Measurements from ENCODE around the gene C19orf44. TPM values are rescaled to one million over a fixed set of nuclear protein-coding genes. Genes with fewer than 3 reads are reported as not detected.
A peak's percentile ranks its signal among the peaks of the same experiment; 100 is the strongest.

The C19orf44 gene
- total RNA-seq, 1 donor from 2014 or later = 6.4 TPM

GRCh38 chr19:16454351-16454918 lies 41.8 kb upstream of the C19orf44 start:
- Mint-ChIP-seq H3K27me3 (ENCODE audit: low read depth) (no peaks in the 10 kb centered on the region), H3K27ac (peak overlapping the region; percentile 91), H3K4me1 (peaks cover 38% of the 10 kb centered on the region), H3K36me3 (peaks cover 8% of the 10 kb centered on the region), H3K9me3 (no peaks in the 10 kb centered on the region), H3K4me3 (no peak overlapping the region)
- no peak for TF ChIP-seq CTCF (IDR thresholded peaks at IDR 0.05; ENCODE audit: unreplicated experiment)
- DNase-seq (ENCODE audit: low spot score in 2 of 2, unreplicated experiment in 2 of 2) = no peak

DNA sequence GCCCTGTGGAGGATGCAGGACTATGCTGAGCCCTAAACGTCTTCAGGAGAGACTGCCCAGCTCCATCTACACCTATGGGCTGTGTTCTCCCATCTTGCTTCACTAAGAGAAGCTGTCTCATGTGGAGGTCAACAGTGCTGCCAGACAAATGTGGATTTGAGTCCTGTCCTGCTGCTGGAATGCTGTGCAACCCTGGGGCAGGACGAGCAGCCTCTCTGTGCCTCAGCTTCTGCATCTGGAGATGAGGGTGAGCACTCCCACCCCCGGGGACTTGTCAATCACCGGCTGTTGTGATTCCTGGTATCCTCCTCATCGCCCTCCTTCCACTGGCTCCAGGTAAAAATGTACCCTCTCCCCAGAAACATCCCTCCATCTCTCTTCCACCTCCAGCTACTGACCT lies 40.7 kb upstream of the C19orf44 start:
- no peak overlapping the region for H3K27ac Mint-ChIP-seq
- no peaks in the 10 kb centered on the region for H3K9me3 Mint-ChIP-seq
- H3K36me3 Mint-ChIP-seq = peaks cover 3% of the 10 kb centered on the region
- H3K27me3 Mint-ChIP-seq (ENCODE audit: low read depth) = no peaks in the 10 kb centered on the region
- H3K4me3 Mint-ChIP-seq = no peak overlapping the region
- H3K4me1 Mint-ChIP-seq = peaks cover 38% of the 10 kb centered on the region
- no peak for DNase-seq (ENCODE audit: low spot score in 2 of 2, unreplicated experiment in 2 of 2)
- TF ChIP-seq CTCF (IDR thresholded peaks at IDR 0.05; ENCODE audit: unreplicated experiment) = no peak

GRCh38 chr19:16456652-16457194 lies 39.5 kb upstream of the C19orf44 start:
- Mint-ChIP-seq H3K9me3 (no peaks in the 10 kb centered on the region), H3K27me3 (ENCODE audit: low read depth) (no peaks in the 10 kb centered on the region), H3K4me3 (no peak overlapping the region), H3K36me3 (peaks cover 3% of the 10 kb centered on the region), H3K27ac (peak overlapping the region; percentile 51), H3K4me1 (peaks cover 38% of the 10 kb centered on the region)
- TF ChIP-seq CTCF (IDR thresholded peaks at IDR 0.05; ENCODE audit: unreplicated experiment) = no peak
- no peak for DNase-seq (ENCODE audit: low spot score in 2 of 2, unreplicated experiment in 2 of 2)

GRCh38 chr19:16457195-16457953 lies 38.8 kb upstream of the C19orf44 start:
- Mint-ChIP-seq H3K4me1 (peaks cover 37% of the 10 kb centered on the region), H3K27me3 (ENCODE audit: low read depth) (no peaks in the 10 kb centered on the region), H3K9me3 (no peaks in the 10 kb centered on the region), H3K36me3 (peaks cover 3% of the 10 kb centered on the region), H3K4me3 (no peak overlapping the region), H3K27ac (peak overlapping the region; percentile 51)
- TF ChIP-seq CTCF (IDR thresholded peaks at IDR 0.05; ENCODE audit: unreplicated experiment) = no peak
- no peak for DNase-seq (ENCODE audit: low spot score in 2 of 2, unreplicated experiment in 2 of 2)

DNA sequence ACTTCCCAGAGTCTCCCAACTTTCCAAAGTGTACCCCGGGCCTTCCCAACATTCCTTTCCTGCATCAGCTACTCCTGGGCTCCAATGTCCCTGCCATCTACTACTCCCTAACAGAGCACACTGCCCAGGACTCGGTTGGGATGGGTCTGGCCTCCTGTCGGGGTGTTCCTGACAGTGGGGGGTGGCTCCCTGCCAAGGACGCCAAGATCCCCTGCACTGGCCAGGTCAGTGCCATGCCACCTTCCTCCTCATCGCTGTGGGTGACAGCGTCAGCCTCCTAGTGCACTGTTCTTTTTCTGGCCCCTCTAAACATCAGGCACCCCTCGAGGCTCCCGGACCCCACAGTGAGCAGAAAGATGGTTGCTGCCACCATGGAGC lies 38.3 kb upstream of the C19orf44 start:
- peak overlapping the region; percentile 19 for H3K27ac Mint-ChIP-seq
- H3K4me1 Mint-ChIP-seq = peaks cover 35% of the 10 kb centered on the region
- no peaks in the 10 kb centered on the region for H3K9me3 Mint-ChIP-seq
- peaks cover 3% of the 10 kb centered on the region for H3K36me3 Mint-ChIP-seq
- TF ChIP-seq CTCF (IDR thresholded peaks at IDR 0.05; ENCODE audit: unreplicated experiment) = no peak
- no peak for DNase-seq (ENCODE audit: low spot score in 2 of 2, unreplicated experiment in 2 of 2)
- H3K4me3 Mint-ChIP-seq = no peak overlapping the region
- no peaks in the 10 kb centered on the region for H3K27me3 Mint-ChIP-seq (ENCODE audit: low read depth)
